NAMALWA (cell line): ENCODE measurements around the gene NEURL1.

Source experiments
- DNase-seq: peaks from one replicate; pipeline ENCODE4 v3.0.0-alpha.2; 2015; ENCODE audit warnings: low spot score

NEURL1 gene

DNA sequence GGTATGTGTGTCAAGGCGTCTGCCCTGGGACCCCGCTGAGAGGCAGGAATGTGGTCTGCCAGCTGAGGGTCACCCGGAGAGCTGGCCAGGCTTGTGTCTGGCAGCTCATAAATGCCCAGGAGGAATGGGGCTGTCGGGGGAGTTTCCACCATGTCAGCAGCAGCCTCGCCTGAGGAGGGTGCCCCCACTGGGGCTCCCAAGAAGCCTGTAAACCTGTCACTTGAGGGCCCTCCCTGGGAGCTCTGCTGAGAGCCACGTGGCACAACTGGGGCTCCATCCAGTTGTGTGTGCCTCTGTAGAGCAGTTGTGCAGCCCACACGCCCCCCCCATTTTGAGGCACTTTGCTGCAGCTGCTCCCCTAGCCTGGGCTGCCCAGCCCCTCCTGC, 70.6 kb downstream of the NEURL1 start:
- DNase-seq = no peak

DNA sequence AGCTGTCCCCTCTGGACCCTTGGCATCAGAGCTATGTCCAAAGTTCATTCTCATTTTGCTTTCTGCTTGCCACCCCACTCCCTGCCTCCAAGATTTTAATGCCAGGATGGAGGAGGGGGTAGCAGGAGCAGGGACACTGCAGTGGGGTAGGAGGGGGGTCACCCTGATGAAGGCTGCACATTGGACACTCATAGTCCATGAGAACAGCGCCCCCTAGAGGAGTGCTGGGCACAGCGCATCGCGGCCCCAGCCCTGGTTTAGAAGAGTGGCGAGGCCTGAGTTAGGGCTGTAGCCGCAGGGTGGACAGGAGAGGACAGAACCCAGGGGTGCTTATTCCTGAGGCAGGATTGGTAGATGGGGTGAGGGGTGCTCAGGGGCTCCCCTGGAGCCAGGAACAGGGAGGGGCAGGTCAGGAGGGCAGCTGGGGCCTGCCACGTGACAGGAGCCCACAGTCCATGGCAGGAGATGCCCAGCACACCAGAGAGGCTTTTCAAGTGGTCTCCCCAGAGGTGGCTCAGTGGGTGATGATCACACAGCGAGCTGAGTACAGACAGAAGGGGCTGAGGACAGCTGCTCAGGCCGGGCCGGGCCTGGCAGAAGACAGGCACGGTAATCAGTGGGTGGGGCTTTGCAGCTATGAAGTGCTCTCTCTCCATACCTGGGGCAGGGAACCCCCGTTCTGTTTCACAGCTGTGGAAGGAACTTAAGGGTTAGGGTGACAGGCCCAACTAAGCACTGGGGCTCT, 71.4 kb downstream of the NEURL1 start:
- DNase-seq = peak; percentile 33

DNA sequence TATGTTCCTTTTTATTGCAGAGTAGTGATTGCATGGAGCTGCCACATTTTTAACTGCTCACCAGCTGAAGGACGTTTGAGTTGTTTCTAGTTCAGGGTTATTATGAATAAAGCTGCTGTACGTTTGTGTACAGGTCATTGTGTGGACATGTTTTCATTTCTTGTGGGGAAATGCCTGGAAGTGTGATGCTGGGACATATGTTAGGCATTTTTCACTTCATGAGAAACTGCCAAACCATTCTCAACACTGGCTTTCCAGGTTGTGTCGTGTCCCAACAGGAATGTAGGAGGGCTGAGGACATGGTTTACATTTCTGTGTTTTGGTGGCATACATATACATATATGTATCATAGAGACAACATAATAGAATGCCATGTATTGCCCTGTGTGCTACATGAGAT, 73.0 kb downstream of the NEURL1 start:
- no peak for DNase-seq

DNA sequence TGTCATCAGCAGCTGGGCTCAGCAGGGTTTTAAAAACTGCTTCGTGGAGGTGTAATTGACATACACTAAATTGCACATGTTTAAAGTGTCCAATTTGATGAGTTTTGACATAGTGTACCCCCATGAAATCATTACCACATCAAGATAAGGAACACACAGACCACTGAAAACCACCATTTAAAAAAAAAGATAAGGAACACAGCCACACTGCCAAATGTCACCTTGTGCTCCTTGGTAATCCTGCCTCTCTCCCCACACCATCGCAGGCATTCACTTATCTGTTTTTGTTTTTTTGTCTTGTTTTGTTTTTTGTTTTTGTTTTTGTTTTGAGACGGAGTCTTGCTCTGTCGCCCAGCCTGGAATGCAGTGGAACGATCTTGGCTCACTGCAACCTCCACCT, 75.0 kb downstream of the NEURL1 start:
- DNase-seq = no peak

DNA sequence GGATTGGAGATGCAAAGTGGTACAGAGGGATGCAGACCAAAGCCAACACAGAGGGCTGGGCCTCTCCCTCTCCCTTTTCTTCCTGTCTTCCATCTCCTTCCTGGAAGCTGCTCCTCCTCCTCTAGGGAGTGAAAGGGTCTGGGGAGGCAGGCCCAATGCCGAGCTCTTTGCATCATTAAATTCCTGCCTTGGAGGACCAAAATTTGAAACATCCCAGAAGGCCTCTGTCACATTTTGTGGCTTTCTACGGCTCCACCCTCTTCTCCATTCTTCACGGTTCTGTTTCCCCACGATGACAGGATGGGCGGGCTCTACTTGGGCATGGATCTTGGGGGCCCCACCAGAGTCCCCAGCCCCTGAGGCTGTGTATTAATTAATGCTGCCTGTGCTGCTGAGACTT, 76.4 kb downstream of the NEURL1 start:
- DNase-seq = no peak

DNA sequence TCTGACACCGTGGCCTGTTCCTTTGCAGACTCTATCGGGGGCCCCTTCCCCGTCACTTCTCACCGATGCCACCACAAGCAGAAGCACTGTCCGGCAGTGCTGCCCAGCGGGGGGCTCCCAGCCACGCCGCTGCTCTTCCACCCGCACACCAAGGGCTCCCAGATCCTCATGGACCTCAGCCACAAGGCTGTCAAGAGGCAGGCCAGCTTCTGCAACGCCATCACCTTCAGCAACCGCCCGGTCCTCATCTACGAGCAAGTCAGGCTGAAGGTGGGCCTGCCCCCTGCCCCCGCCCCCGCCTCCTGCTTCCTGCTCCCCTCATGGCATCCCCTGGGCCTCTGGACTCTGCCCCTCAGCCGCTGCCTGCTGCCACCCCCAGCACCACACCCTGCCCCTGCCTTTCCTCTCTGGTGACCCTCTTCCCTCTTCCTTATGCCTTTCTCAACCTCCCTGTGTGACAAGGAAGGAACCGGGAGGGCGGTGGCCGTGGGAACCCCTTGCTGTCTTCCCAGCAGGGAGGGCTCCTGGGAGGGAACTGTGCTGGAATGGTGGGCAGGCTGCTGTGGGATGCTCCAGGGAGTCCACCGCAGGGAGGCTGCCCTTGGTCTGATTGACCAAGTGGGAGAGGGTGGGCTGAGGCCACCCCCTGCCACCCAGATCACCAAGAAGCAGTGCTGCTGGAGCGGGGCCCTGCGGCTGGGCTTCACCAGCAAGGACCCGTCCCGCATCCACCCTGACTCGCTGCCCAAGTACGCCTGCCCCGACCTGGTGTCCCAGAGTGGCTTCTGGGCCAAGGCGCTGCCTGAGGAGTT, 77.5 kb downstream of the NEURL1 start:
- DNase-seq = no peak

DNA sequence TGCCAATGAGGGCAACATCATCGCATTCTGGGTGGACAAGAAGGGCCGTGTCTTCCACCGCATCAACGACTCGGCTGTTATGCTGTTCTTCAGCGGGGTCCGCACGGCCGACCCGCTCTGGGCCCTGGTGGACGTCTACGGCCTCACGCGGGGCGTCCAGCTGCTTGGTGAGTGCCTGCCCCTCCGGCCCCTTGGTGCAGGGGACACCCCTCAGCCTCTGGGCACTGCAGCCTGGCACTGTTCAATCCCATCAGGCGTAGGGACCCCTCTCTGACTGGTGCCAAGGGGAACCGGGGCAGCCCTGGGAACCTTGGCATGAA, 78.1 kb downstream of the NEURL1 start:
- DNase-seq = no peak

DNA sequence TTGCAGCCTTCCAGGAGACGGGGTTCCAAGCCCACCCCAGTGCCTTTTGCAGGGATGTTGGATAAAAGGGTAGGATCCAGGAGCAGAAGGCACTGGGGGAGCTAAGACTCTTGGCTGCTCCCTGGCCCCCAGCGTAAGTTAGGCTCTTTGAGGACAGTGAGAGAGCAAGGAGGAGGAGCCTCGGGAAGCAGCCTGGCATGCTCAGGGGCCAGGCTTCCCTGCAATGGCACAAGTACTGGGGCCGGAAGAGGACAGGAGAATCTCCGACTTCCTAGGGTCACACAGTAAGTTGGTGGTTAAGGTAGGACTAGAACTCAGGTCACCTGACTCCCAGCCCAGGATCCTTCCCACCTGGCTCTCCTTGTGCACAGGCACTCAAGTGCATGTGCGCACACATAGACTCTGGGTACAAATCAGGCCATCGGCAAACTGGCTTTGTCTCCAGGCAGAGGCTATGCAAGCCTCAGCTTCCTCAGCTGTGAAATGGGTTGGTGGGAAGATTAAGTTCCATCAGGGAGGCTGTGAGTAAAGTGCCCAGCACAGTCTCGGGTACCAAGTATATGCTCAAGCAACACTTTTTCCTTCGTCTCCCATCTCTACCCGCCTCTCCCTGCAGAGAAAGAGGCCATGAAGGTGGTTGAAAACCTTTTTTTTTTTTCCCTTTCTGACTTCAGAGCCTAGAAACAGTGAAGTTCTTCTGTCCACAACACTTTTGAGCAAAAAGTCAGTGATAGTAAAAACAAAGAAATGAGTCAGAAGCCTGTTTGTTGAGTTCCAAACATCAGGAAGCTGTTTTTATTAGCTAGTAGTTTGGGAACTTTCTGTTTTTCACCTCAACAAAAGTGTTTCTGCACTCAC, 79.1 kb downstream of the NEURL1 start:
- DNase-seq = no peak

DNA sequence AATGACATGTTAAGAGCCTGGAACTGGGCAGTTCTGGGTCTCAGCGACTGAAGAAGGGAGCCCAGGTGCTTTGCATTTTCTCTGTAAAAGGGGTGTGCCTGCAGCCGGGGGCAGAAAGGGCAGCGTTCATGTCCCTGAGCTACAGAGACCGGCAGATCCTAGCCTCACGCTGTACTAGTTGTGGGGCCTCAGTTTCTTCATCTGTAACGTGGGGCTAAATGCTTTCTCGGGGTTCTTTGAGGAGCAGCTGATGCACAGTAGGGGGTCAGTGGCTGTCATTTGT, 79.6 kb downstream of the NEURL1 start:
- no peak for DNase-seq

DNA sequence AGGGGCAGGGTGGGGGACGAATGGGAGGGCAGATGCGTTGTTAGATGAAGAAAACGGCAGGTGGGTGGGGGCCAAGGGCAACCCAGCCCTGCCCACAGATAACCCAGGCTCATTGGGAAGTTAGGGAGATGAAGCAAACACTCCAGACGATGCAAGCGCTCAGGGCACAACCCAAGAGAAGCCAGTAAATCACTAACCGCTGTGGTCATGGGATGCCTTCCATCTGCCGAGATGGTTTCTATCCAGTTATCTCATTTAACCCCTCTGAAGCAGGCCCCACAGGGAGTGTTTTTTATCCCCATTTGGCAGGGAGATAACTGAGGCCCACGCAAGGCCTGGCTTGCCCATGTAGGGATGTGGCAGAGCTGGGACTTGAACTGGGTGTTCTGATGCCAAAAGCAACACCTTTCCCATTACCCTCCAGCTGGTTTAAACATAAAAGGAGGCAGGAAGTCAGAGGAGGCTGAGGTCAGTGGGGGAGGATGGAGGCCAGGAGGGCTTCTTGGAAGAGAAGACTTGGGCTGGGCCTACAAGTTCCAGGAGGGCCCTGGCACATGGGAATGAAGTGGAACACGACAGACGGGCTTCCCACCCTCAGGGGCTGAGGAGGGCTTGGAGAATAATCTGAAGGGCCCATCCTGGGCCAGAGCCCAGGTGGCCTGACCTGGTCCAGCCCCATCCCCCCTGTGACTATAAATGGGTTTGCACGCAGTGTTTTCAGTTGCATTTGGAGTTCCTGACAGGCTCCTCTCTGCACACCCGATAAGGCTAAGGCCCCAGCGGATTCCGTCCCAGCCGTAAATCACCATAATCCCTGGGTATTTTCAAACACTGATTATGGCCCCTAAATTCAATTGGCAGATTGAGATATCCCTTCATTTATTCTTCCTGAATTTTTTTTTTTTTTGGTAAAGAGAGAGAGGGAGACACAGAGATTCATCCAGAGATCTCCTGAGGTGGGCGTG, 80.9 kb downstream of the NEURL1 start:
- no peak for DNase-seq

DNA sequence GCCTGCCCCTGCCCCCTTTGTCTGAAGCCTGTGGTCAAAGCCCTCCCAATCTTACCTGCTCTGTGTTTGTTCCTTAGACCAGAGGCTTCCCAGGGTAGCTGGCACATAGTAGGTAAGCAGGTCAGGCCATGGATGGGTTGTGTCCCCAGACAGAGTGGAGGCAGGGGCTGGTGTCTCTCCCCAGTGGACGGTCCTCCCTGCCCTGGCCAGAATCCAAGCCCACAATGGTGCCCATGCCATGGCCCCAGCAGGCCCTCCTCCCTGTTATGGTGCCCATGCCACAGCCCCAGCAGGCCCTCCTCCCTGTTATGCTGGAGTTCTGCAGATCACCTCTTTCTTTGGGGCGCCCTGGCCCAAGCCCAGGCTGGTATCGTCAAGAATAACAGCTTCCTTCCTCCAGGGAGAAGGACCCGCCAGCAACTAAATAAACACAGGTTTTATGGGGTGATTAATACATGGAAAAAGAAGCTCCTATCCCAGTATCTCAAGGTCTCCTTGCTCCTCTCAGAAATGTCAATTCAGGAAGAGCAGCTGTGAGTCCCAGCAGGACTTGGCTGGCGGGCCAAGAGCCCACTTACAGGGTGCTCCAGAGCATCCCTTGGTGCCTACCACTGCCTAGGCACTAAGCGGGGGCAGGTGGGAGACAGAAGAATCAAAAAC, 82.0 kb downstream of the NEURL1 start:
- no peak for DNase-seq

DNA sequence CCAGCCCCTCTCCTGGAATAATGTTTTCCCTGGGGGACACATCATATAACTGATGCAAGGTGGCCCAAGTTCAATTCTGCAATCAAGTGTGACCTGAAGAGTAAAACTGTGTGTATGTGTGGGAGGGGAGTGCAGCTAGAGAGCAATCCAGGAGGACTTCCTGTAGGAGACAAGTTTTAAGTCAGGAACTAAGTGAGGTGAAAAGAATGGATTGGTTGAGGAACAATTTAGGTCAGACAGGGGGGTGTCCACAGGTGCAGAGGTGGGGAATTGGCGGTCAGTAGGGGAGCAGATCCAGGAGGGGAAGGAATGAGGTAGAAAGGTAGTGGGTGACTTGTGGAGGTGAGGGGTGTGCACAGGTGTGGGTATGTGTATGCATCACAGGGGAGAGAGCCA, 82.6 kb downstream of the NEURL1 start:
- DNase-seq = no peak

DNA sequence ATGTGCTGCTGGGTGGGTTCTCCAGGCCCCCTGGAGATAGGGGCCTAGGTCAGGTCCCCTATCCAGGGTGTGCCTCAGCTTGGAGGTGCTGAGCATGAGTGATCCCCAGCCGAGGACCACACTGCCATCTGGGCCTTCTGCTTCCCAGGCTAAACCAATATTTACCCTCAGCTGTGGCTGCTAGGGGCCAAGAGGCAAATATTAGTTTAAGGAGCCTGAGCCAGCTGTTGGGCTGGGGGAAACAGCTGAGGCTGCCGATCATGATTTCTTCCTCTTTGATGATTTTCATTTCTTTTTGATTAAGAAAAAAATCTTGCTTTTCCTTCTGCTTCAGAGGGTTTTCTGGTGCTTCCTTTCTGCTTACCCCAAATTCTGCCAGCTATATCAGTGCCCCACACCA, 83.4 kb downstream of the NEURL1 start:
- no peak for DNase-seq

DNA sequence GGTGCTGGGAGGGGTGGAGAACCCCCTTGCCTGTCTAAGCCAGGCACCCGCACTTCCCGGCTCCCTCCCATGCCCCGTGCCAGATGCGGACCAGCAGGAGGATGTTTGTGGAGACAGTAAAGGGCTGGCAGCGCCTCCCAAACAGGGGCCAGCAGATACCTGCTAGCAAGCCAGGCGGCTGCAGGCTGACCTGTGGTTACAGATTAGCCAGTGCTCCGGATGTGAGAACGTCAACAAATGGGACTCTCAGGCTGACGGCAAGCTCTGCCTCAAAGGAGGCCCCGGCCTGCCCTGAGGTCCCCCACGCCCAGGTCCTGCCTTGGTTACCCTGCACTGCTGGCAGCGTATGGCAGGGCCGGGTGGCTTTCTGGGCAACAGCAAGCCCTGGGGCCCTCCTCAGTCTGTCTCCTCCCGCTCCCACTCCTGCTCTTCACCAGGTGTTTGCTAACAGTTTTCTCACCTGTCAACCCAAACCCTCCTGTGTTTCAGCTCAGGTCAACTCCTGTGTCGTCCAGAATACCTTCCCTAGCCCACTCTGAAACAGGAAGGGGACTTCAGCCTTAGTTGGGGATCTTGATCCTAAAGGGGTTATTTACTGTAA, 85.4 kb downstream of the NEURL1 start:
- no peak for DNase-seq

DNA sequence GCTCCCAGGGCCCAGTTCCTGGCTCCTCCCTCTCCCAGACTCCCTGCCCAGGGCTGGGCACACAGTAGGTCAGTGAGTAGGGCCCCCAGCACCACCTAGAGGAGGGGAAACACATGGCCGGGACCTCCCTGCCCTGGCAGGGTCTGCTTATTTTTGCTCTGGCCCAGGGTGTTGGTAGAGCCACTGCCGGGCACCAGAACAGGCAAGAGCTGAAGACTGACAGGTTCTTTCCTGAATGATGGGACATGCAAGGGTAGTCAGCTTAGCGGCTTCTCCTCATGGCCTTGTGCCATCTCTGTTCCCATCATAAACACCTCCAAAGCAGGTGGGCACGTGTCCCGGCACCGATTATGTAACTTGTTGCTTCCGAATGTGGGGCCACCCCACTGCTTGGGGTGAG, 86.5 kb downstream of the NEURL1 start:
- DNase-seq = no peak

DNA sequence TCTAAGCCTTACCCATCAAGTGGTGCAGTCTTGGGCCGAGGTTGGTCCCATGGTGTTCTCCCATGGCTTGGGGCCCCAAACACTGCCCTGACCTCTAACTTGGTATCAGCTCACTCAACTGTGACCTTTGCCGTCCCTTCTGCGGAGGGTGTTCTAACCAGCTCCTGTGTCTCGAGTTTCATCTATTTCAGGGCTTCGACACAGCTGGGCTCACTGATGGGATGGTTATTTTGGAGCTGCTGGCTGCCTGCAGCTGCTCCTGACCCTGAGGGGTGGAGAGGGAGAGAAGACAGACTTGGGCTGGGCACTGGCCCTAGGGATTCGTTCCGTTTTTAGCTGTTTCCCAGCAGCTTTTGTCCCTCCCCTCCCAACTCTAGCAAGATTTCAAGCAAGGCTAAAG, 86.9 kb downstream of the NEURL1 start:
- DNase-seq = no peak

DNA sequence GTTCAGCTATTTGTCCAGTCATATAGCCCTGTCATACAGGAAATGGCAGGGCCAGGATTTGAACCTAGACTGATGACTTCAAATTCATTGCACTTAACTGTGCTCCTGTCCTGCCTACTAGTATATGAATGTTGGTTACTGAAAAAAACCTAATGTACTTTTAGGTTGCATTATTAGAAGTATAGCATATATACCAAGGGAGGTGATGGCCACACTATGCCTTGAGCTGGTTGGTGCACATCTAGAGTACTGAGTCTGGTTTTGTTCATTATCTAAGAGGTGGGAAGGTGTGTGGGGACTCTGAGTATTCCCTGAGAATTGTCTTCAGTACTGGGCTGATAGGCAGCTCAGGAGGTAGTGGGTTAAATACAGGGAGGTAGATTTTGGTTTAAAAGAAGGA, 88.0 kb downstream of the NEURL1 start:
- DNase-seq = no peak

DNA sequence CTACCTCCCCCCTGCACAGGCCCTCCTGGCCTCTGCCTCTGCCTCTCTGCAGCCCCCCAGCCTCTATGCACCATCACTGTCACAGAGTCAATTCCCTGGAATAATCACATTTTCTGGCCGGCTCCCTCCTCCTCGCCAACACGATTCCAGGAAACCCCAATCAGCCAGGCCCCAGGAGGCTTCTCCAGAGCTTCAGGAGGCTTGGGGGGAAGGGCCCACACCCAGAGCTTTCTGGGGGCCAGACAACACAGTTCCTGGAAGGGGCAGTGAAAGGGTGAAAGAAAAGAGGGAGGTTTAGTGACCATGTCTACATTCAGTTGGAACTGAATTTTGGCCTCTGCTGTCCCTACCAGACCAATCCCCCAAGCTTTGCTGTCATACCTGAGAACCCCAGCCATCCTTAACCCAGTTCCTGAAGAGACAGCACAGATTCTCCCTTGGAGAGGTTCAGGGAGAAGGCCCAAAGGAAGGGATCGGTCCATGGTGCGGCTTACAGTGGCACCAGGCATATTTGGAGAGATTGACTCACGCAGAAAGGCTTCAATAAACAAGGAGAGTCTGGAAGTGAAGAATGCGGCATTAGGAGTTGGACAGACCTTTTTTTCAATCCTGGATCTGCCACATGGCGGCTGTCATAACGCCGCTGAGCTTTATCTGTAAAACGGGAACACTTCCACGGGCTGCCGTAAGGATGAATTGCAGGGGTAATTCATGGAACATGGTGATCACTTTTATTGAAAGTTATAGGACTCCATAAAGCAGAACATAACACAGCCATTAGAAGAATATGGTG, 89.0 kb downstream of the NEURL1 start:
- no peak for DNase-seq

DNA sequence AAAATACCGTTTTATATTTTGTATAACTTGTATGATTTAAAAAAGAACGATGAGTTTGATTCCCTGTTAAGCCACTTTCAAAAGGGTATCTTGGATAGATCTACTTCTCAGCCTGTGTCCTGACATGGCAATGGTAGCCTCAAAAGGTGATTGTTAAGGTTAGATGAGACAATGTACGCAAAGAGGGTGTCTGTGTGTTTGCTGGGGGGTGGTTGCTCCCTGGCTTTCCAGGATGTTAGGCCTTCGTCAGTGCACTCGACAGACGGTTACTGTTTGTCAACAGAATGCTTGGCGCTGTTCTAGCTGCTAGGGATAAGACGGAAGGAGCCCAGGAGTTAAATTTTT, 90.3 kb downstream of the NEURL1 start:
- no peak for DNase-seq
